HS-27A (cell line): ENCODE measurements around the gene TMEM106C.

Experiments
- DNase-seq: peaks from one replicate; pipeline ENCODE4 v3.0.0-alpha.2; 2012; ENCODE audit warnings: low read depth, missing footprints

The TMEM106C gene

GRCh38 chr12:47979686-47980085, 16.3 kb downstream of the TMEM106C start:
- no peak for DNase-seq

- no peak for DNase-seq
Observed at GRCh38 chr12:47980197-47980596, 16.8 kb downstream of the TMEM106C start.

GRCh38 chr12:47980779-47981495, 17.5 kb downstream of the TMEM106C start:
- DNase-seq = no peak

GRCh38 chr12:47981496-47982260, 18.3 kb downstream of the TMEM106C start:
- DNase-seq = no peak

- DNase-seq = no peak
Observed at GRCh38 chr12:47982311-47982710, 18.9 kb downstream of the TMEM106C start.

- DNase-seq = no peak
Observed at GRCh38 chr12:47982770-47983169, 19.4 kb downstream of the TMEM106C start.

GRCh38 chr12:47983541-47984115, 20.2 kb downstream of the TMEM106C start:
- DNase-seq = no peak

GRCh38 chr12:47984331-47984801, 21.0 kb downstream of the TMEM106C start:
- no peak for DNase-seq

GRCh38 chr12:47985596-47986290, 22.3 kb downstream of the TMEM106C start:
- no peak for DNase-seq

- DNase-seq = no peak
Observed at GRCh38 chr12:47986291-47986660, 22.9 kb downstream of the TMEM106C start.

GRCh38 chr12:47986832-47987231, 23.4 kb downstream of the TMEM106C start:
- DNase-seq = no peak

GRCh38 chr12:47987411-47988072, 24.1 kb downstream of the TMEM106C start:
- DNase-seq = no peak

- DNase-seq = no peak
Observed at GRCh38 chr12:47988073-47989022, 25.0 kb downstream of the TMEM106C start.

GRCh38 chr12:47989023-47989417, 25.6 kb downstream of the TMEM106C start:
- no peak for DNase-seq

GRCh38 chr12:47989666-47990065, 26.3 kb downstream of the TMEM106C start:
- DNase-seq = no peak

- DNase-seq = no peak
Observed at GRCh38 chr12:47990351-47991105, 27.1 kb downstream of the TMEM106C start.

GRCh38 chr12:47991106-47992061, 28.0 kb downstream of the TMEM106C start:
- no peak for DNase-seq

- DNase-seq = no peak
Observed at GRCh38 chr12:47992776-47993175, 29.4 kb downstream of the TMEM106C start.

GRCh38 chr12:47993491-47993890, 30.1 kb downstream of the TMEM106C start:
- DNase-seq = no peak
